Measurements from ENCODE around the gene HNRNPF. TPM values are rescaled to one million over a fixed set of nuclear protein-coding genes. Genes with fewer than 3 reads are reported as not detected.

Gene HNRNPF
- total RNA-seq, 1 donor from 2014 or later: 268 TPM

GRCh38 chr10:43407576-43408330, 1.2 kb downstream of the HNRNPF start:
- peak; percentile 63 for DNase-seq (ENCODE audit: low read depth)
- Histone ChIP-seq H3K27me3 (ENCODE audit: control insufficient read depth, insufficient read depth, low read length) (no peaks in the 10 kb centered on the region), H3K36me3 (ENCODE audit: control insufficient read depth, insufficient read depth, low read length) (peaks cover 1% of the 10 kb centered on the region), H3K4me3 (ENCODE audit: low read depth, low read length) (peak overlapping the region; percentile 93)
- peak; percentile 45 for TF ChIP-seq CTCF (IDR thresholded peaks at IDR 0.05; ENCODE audit: insufficient read depth, low read length, poor library complexity, severe bottlenecking)

GRCh38 chr10:43407148-43407575, 1.8 kb downstream of the HNRNPF start:
- Histone ChIP-seq H3K27me3 (ENCODE audit: control insufficient read depth, insufficient read depth, low read length) (no peaks in the 10 kb centered on the region), H3K4me3 (ENCODE audit: low read depth, low read length) (peak overlapping the region; percentile 93), H3K36me3 (ENCODE audit: control insufficient read depth, insufficient read depth, low read length) (peaks cover 1% of the 10 kb centered on the region)
- TF ChIP-seq CTCF (IDR thresholded peaks at IDR 0.05; ENCODE audit: insufficient read depth, low read length, poor library complexity, severe bottlenecking): no peak
- DNase-seq (ENCODE audit: low read depth): no peak

DNA sequence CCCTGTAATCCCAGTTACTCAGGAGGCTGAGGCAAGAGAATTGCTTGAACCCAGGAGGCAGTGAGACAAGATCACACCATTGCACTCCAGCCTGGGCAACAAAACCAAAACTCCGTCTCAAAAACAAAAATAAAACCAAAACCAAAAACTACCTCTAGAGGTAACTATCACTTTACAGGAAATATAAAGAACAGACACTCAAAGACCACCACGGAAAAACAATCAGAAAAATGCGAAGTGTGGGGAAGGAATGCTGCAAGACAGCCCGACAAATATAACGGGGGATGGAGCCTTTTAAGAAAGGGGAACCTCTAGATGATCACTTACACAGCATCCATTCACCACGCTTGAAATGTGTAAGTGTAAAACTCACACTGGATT, 4.3 kb downstream of the HNRNPF start:
- no peak for TF ChIP-seq CTCF (IDR thresholded peaks at IDR 0.05; ENCODE audit: insufficient read depth, low read length, poor library complexity, severe bottlenecking)
- no peak for DNase-seq (ENCODE audit: low read depth)
- H3K27me3 ChIP-seq (ENCODE audit: control insufficient read depth, insufficient read depth, low read length): no peaks in the 10 kb centered on the region
- no peak overlapping the region for H3K4me3 ChIP-seq (ENCODE audit: low read depth, low read length)
- H3K36me3 ChIP-seq (ENCODE audit: control insufficient read depth, insufficient read depth, low read length): peaks cover 1% of the 10 kb centered on the region

DNA sequence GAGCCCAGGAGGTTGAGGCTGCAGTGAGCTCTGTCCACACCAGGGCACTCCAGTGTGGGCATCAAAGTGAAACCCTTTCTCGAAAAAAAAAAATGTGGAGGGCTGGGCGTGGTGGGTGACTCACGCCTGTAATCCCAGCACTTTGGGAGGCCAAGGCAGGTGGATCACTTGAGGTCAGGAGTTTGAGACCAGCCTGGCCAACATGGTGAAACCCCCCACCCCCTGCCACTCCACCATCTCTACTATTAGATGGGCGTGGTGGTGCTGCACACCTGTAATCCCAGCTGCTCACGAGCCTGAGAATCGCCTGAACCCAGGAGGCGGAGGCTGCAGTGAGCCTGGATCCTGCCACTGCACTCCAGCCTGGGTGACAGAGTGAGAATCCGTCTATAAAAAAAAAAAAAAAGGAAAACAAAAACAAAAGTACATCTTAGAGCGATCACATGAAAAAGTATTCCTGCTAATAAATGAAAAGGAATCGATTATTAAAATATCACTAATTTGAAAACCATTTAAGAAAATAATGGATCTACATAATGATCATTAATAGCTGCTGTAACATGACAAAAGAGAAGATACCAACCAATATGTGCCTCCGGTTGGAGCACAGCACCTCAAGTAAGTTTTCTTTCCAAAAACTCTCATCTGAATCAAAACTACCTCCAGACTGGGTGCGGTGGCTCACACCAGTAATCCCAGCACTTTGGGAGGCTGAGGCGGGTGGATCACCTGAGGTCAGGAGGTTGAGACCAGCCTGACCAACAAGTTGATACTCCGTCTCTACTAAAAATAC, 4.9 kb downstream of the HNRNPF start:
- no peak overlapping the region for H3K4me3 ChIP-seq (ENCODE audit: low read depth, low read length)
- no peak for DNase-seq (ENCODE audit: low read depth)
- TF ChIP-seq CTCF (IDR thresholded peaks at IDR 0.05; ENCODE audit: insufficient read depth, low read length, poor library complexity, severe bottlenecking): no peak

DNA sequence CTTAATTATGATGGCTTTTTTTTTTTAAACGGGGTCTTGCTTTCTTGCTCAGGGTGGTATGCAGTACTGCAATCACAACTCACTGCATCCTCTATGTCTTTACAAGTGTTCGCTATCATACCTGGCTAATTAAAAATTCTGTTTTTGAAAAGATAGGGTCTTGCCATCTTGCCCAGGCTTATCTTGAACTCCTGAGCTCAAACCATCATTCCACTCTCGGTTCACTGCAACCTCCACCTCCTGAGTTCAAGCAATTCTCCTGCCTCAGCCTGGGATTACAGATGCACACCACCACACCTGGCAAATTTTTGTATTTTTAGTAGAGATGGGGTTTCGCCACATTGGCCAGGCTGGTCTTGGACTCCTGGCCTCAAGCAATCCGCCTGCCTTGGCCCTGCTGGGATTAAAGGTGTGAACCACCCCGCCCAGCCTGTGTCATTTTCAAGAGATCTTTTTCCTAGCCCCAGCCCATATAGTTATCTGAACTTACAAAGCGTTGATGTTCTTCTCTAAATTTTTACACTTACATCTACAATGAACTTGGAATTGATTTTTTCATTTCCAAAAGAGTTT, 6.0 kb downstream of the HNRNPF start:
- peaks cover 1% of the 10 kb centered on the region for H3K36me3 ChIP-seq (ENCODE audit: control insufficient read depth, insufficient read depth, low read length)
- no peak for DNase-seq (ENCODE audit: low read depth)
- TF ChIP-seq CTCF (IDR thresholded peaks at IDR 0.05; ENCODE audit: insufficient read depth, low read length, poor library complexity, severe bottlenecking): no peak
- no peak overlapping the region for H3K4me3 ChIP-seq (ENCODE audit: low read depth, low read length)
- no peaks in the 10 kb centered on the region for H3K27me3 ChIP-seq (ENCODE audit: control insufficient read depth, insufficient read depth, low read length)

More for the DNA sequence above, 4.9 kb downstream of the HNRNPF start:
- no peaks in the 10 kb centered on the region for H3K27me3 ChIP-seq (ENCODE audit: control insufficient read depth, insufficient read depth, low read length)
- H3K36me3 ChIP-seq (ENCODE audit: control insufficient read depth, insufficient read depth, low read length): peaks cover 1% of the 10 kb centered on the region

Measured in kidney epithelial cell (primary cell).